HG03457 (cell line): Measurements from ENCODE around the gene CDC34.
"Not testable (repeated sequence)": the region's sequence is repeated elsewhere in the genome, so short reads cannot be mapped to it uniquely, and the experiment has no call there.

Experiments
- ATAC-seq: cut with Tn5 transposase; IDR thresholded peaks from one replicate; pipeline ENCODE4 v1.9.1; 2021; ENCODE audit warnings: moderate number of reproducible peaks; ENCODE audit not compliant: unreplicated experiment

The CDC34 gene

GRCh38 chr19:572743-573518 is 41.4 kb downstream of the CDC34 start:
- ATAC-seq: peak; percentile 28

DNA sequence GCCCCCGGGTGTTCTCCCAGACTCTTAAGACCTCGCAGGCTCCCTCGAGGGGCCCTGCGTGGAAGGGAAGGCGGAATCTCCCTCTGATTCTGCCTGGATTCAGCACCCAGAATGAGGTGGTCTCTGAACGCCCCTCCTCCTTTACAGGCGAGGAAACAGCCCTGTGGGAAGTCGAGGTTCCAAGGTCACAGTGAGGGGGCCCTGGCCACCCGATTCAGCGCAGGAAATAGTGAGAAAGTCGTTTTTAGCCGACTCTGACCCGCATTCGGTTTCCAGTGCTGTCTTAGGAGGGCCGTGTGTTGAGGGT is 41.9 kb downstream of the CDC34 start:
- no peak for ATAC-seq

GRCh38 chr19:574658-575526 is 43.3 kb downstream of the CDC34 start:
- no peak for ATAC-seq

GRCh38 chr19:575527-576506 is 44.3 kb downstream of the CDC34 start:
- no peak for ATAC-seq

DNA sequence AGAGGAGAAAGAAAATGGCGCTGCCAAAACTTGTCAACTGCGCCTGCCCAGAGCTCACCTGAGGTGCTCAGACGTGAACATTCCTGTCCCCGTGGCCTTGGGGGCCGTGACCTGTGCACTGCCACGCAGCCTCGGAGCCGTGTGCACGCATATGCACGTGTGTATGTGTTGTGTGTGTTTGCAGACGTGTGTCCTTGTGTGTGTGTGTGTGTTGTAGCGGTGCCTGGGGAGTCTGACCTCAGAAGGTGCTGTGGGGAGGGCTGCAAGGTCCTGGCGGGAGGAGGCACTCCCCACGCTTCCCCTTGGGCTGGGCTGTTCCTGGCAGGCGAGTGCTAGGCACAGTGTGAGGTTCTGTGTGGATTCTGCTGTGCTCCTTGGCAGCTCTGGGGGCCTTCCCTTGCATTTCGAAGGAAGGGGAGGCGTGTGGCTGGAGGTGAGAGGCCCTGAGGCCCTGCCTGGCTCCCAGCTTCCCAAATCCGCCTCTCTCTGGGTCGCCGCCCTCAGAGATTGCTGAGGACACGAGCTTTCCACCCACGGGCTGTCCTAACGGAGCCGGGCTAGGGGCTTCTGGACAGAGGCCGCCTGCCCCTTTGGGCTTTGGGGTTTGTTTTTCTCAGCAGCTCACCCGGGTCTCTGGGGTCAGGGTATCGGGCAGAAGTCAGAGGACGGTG is 45.3 kb downstream of the CDC34 start:
- ATAC-seq: no peak

- no peak for ATAC-seq
Observed at GRCh38 chr19:577439-578392, 46.2 kb downstream of the CDC34 start.

- no peak for ATAC-seq
Observed at GRCh38 chr19:579111-579841, 47.7 kb downstream of the CDC34 start.

GRCh38 chr19:579842-580155 is 48.2 kb downstream of the CDC34 start:
- no peak for ATAC-seq

DNA sequence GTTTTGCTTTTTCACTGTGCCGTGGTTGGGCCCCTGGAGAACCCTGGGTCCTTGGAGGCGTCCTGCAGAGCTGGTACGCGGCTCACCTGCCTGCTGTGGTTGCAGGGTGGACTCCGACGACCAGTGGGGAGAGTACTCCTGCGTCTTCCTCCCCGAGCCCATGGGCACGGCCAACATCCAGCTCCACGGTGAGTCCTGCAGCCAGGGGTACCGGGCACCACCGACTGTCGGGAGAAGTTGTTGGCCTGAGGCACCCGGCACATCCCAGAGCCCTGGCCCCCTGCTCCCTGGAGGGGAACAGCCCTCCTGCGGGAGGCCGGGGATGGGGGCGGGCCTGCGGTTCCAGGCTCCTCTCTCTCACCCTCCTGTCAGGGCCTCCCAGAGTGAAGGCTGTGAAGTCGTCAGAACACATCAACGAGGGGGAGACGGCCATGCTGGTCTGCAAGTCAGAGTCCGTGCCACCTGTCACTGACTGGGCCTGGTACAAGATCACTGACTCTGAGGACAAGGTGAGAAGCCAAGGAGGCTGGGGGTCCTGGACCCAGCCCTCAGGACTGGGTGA is 48.8 kb downstream of the CDC34 start:
- ATAC-seq: no peak

DNA sequence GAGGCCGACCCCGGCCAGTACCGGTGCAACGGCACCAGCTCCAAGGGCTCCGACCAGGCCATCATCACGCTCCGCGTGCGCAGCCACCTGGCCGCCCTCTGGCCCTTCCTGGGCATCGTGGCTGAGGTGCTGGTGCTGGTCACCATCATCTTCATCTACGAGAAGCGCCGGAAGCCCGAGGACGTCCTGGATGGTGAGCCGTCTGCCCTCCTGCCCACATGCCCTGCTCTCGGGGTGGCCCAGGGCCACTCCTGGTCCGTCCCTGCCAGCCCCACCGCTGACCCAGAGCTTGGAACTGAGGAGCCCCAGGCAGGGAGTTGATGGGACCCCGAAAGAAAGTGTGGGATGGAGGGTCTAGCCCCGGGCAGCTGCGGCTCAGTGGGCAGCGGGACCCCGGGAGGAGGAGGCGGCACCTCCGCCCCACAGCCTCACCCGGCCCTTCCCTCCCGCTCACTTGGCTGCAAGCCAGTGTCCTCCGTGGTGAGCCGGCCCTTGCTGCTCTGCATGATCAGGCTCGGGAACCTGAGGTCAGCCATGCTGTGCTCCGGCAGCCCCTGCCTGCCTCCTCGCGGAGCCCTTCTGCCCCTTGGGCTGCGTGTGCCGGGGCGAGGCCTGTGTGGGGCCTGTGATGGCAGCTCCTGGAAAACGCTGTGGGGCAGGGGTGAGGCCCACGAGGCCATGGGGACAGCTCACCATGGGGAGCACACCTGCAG is 50.0 kb downstream of the CDC34 start:
- ATAC-seq: no peak

- no peak for ATAC-seq
Observed at GRCh38 chr19:582497-583197, 51.1 kb downstream of the CDC34 start.

GRCh38 chr19:583198-583967 is 51.8 kb downstream of the CDC34 start:
- ATAC-seq: no peak

GRCh38 chr19:583968-584239 is 52.3 kb downstream of the CDC34 start:
- no peak for ATAC-seq

- no peak for ATAC-seq
Observed at GRCh38 chr19:584240-585001, 52.9 kb downstream of the CDC34 start.

DNA sequence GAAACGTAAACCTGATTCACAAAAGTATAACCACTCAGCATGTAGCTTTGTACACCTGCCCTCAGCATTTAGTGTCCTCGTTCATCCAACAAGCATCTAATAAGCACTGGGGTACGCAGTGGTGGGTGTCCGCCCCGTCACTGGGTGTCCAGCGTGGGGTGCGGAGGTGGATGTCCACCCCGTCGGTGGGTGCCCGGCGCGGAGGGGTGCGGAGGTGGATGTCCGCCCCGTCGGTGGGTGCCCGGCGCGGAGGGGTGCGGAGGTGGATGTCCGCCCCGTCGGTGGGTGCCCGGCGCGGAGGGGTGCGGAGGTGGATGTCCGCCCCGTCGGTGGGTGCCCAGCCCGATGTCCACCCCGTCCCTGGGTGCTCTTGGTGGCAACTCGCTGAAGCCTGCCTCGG is 53.6 kb downstream of the CDC34 start:
- not testable (repeated sequence) for ATAC-seq

- no peak for ATAC-seq
Observed at GRCh38 chr19:585551-586110, 54.1 kb downstream of the CDC34 start.
